AG20443 (cell line): ENCODE measurements around the gene ANO7.

Source experiments
- DNase-seq: peaks from one replicate; pipeline ENCODE4 v3.0.0; 2012; ENCODE audit warnings: low spot score, mixed read lengths

The ANO7 gene

DNA sequence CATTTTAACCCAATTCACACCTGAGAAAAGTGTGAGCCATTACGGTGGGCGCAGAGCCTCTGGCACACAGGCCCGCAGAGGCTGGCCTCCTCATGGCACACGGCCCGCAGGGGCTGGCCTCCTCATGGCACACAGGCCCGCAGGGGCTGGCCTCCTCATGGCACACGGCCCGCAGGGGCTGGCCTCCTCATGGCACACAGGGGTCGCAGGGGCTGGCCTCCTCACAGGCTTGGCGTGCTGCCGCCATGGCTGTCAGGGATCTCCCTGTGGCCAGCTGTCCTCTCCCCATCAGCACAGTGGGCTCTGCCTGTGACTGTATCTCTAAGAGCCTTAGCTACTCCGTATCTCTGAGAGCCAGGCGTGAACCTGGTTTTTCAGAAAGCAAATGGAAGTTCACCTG lies 24.6 kb downstream of the ANO7 start:
- DNase-seq, result no peak

DNA sequence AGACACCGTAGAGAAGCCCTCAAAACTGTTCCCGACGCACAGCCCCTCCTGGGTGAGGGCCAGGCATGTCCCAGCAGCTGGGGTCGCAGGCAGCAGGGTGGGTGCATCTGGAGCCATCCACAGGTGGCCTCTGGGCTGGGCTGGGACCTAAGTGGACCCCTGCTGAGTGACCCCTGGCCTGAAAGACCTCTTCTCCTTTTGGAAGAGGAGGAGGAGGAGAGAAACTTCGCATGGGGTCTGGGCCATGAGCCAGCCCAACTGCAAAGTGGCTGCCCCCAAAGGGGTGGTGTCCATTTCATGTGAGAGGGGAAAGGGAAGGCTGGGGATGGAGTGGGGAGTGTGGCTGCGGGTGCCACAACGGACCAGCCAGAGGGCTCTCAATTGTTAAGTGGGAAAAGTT lies 25.1 kb downstream of the ANO7 start:
- no peak for DNase-seq

DNA sequence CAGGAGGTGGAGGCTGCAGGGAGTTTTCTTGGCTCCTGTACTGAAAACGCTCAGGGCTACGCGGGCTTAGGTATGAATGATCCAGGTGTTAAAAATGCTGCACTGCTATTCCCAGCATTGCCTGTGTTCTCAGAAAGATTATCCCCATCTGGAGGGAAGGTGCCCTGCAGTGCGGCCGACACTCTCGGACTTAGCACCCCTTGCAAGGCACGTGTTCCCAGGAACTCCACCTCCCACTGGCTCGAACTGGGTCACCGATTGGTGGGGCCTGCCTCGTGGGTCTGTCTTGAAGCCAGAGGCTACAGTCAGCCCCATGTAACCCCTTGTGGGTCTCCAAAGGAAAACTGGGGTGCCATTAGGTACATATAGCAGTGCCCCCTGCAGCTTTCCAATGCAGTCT lies 25.7 kb downstream of the ANO7 start:
- no peak for DNase-seq

DNA sequence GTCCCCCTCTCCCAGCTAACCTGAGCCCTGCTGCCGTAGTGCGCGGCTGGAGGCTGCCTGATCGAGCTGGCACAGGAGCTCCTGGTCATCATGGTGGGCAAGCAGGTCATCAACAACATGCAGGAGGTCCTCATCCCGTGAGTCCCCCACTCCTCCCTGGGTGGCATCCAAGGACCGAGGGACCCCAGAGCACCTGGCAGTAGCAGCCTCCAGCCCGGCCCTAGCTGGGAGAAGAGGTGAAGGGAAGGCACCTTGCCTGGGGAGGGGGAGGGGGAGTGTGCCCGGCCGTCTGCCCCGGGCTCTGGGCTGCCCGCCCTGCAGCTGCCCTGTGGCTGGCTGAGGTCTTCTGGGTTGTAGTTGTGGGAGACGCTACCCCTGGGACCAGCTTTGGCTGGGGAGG lies 26.3 kb downstream of the ANO7 start:
- DNase-seq, result no peak

DNA sequence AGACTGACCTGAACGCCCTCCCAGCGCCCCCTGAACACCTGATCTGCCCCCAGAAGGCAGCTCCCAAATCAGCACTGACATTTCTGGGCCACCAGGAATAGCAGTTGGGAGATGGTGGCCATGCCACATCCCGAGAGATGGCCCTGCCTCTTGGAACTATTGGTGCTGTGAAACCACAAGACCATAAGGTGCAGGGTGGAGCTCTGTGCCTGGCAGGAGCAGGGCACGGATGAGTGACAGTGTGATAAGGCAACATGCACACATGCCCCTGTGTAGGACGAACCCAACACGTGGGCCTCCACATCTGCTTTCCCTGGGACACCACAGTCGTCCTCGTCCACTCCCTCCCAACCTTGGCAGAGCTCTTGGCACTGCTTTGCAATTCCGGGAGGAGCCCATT lies 26.9 kb downstream of the ANO7 start:
- no peak for DNase-seq

DNA sequence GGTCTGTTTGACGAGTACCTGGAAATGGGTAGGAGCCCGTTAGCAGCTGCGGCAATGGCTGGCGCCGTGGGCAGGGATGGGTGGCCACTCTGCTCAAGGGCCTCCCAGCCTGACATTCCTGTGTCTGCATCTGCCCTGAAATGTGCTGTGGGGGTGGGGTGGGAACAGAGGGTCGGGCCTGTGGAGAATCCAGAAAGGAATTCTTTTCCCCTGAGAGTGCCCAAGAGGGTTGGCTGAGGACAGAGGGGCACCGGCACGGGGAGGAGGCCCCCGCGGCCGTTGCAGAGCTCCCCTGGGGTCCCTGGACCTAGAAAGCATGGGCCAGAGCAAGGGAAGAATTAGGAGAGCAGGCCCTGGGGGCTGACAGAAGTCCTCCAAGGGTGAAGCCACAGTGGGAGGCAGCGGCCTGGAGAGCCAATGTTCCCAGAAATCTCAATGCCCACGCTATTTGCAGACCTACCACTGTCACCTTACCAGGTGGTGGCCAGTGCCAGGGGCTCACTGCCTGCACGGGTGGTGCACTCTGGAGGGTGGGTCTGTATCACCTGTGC lies 27.8 kb downstream of the ANO7 start:
- DNase-seq, result no peak

DNA sequence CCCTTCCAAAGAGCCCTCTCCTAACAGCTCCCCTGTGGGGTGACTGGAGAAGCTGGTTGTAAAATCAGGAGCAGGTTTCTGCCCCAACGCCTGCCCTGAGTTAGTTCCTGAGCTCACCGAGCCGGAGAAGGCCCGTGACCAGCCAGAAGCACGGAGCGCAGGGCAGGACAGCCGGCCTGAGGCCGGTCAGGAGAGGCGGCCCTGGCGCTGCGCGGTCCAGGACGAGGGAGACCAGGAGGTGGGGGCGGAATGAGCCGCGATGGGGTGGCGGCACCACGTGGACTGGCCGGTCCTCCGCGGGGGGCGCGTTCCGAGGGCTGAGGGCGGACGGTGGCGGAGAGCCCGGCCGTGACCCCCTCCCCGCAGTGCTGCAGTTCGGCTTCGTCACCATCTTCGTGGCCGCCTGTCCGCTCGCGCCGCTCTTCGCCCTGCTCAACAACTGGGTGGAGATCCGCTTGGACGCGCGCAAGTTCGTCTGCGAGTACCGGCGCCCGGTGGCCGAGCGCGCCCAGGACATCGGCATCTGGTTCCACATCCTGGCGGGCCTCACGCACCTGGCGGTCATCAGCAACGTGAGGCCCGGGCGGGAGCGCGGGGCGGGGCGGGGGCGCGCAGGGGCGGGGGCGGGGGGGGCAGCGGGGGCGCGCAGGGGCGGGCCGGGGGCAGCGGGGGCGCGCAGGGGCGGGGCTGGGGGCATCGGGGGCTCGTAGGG lies 29.0 kb downstream of the ANO7 start:
- peak; percentile 88 for DNase-seq

DNA sequence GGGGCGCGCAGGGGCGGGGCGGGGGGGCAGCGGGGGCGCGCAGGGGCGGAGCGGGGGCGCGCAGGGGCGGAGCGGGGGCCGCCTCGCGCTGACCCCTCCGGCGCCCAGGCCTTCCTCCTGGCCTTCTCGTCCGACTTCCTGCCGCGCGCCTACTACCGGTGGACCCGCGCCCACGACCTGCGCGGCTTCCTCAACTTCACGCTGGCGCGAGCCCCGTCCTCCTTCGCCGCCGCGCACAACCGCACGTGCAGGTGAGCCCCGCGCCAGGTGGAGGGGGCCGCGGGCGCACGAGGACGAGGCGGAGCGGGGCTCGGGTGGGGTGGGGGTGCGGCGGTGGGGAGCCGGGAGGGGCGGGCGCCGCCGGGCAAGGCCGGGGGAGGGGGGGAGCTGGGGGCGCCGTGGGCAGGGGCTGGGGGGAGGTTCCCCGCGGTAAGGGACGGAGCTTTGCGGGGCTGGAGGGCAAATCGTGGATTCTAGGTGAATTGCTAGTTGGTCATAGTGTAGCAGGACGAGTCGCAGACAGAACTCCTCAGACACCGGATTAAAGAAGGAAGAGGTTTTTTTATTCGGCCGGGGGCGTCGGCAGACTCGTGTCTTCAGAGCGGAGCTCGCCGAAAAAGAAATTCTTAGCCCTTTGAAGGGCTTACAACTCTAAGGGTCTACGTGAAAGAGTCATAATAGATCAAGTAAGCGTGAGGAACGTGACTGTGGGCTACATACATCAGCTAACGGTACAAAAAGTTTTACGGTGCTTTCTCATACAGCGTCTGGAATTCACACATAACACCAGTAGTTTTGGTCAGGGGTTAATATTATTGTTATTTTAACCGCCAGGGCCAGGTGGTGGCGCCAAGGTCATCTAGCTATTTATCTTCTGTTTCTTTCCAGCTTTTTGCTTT lies 29.9 kb downstream of the ANO7 start:
- DNase-seq, result peak; percentile 63

DNA sequence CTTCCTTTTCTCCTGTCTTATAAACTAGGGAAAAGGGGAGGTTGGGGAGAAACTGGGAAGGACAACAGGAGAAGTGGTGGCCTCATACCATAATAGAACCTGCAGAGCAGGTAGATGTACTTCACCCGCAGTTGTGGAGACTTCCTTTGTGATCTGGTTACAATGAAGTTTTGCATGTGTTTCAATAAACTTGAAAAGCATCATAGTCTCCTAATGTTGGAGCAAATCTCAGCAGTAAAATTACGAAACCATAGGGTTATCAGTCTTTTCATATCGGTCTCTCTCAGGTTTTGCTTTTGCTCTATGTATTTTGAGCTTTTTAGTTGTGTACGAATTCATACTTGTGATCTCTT lies 30.5 kb downstream of the ANO7 start:
- DNase-seq, result no peak

DNA sequence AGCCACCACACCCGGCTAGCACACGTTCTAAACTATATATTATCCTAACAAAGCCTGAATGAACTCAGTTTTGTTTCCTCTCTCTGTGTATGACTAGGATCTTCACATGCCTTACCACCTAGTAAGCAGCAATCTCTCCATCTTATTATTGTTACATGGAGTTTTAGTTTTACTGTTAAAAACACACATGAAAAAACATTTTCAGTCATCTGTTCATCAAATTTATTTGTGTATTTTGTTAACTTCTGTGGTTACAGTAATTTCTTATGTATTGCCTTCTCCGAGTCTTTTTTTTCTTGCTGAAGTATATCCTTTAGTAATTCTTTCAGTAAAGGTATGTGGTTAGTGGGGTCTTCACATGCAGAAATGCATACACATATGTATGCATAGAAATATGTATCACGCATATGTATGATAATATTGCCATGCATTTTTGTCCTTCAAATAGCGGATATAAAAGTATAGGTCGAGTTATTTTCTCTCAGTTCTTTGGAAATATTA lies 31.4 kb downstream of the ANO7 start:
- DNase-seq, result no peak

DNA sequence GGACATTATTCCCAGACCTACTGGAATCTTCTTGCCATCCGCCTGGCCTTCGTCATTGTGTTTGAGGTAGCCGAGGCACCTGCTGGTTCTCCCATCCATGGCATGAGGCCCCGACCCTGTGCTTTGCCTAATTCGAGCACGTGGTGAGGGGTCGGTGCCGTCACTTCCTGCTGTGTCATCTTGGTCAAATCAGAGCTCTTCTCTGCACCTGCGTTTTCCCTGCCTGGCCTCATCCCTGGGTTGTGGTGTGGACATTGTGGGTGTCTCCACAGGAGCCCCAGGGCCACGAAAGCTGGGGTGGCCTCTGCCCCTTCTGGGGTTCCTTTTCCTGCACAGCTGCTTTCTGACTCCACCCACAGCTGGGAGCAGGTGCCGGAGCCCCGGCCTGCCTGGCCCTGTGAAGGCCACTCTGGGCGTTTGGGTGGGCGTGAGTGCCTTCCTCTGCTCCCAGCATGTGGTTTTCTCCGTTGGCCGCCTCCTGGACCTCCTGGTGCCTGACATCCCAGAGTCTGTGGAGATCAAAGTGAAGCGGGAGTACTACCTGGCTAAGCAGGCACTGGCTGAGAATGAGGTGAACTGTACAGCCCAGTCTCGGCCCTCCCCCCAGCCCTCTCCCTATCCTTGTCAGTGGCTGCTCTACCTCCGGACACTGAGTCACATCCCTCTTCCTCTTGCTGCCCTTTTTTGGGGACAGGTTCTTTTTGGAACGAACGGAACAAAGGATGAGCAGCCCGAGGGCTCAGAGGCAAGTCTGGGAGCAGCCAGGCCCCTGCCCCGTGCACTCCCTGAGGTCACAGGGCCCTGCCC lies 34.9 kb downstream of the ANO7 start:
- no peak for DNase-seq

DNA sequence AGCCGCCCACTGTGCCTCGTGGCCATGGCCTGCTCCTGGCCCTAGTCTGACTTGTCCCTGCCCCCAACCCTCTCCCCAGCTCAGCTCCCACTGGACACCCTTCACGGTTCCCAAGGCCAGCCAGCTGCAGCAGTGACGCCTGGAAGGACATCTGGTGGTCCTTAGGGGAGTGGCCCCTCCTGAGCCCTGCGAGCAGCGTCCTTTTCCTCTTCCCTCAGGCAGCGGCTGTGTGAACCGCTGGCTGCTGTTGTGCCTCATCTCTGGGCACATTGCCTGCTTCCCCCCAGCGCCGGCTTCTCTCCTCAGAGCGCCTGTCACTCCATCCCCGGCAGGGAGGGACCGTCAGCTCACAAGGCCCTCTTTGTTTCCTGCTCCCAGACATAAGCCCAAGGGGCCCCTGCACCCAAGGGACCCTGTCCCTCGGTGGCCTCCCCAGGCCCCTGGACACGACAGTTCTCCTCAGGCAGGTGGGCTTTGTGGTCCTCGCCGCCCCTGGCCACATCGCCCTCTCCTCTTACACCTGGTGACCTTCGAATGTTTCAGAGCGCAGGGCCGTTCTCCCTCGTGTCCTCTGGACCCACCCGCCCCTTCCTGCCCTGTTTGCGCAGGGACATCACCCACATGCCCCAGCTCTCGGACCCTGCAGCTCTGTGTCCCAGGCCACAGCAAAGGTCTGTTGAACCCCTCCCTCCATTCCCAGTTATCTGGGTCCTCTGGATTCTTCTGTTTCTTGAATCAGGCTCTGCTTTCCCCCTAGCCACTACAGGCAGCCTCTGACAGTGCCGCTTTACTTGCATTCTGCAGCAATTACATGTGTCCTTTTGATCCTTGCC lies 35.8 kb downstream of the ANO7 start:
- peak; percentile 80 for DNase-seq

DNA sequence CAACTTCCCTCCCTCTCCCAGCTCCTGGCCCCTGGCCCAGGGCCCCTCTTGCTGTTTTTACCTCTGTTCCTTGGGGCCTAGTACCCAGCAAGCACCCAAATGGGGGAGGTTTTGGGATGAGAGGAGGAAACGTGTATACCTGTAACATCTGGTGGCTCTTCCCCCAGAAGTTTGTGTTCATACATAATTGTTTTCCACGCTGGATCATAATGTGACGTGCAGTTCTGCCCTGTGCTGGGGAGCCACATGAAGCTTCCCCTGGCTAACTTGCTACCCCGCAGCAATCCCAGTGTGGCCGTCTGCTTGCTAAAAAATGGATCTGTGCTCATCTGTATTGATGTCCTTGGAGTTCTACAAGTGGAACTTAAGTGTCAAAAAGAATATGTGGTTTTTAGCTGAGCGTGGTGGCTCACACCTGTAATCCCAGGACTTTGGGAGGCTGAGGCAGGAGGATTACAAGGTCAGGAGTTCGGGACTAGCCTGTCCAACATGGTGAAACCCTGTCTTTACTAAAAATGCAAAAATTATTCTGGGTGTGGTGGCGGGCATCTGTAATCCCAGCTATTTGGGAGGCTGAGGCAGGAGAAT lies 36.5 kb downstream of the ANO7 start:
- no peak for DNase-seq

DNA sequence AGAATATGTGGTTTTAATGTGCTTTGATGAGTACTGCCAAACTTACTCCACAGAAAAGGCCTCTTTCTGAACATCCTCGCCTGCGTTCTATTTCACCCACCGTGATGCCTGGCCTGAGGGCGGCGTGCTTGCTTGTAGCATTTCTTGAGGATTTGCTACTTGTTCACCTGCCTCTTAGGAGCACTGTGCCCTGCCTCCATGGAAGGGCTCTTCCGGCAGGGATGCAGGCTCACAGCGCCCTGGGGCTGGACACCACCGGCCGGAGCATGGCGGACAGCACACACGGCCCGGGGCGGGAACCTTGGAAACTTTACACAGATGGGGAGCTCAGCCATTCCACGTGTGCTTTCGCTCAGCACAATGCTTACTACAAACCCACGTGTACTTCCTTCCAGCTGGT lies 37.1 kb downstream of the ANO7 start:
- no peak for DNase-seq

DNA sequence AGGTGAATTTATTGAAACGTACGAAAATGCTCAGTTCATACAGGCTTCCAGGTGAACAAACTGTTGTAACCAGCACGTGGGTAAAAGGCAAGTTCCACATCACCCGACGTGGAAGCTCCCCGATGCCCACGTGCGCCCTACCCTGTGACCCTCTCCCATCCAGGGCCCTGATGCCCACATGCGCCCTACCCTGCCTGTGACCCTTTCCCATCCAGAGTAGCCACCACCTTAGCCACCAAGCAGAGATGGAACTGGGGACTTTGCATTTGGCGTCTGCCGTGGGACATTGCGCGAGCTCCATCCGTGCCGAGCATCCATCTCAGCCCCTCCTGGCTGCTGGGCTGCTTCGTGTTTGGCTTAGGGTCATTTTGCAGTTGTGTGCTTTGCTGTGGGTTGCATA lies 37.5 kb downstream of the ANO7 start:
- DNase-seq, result no peak

DNA sequence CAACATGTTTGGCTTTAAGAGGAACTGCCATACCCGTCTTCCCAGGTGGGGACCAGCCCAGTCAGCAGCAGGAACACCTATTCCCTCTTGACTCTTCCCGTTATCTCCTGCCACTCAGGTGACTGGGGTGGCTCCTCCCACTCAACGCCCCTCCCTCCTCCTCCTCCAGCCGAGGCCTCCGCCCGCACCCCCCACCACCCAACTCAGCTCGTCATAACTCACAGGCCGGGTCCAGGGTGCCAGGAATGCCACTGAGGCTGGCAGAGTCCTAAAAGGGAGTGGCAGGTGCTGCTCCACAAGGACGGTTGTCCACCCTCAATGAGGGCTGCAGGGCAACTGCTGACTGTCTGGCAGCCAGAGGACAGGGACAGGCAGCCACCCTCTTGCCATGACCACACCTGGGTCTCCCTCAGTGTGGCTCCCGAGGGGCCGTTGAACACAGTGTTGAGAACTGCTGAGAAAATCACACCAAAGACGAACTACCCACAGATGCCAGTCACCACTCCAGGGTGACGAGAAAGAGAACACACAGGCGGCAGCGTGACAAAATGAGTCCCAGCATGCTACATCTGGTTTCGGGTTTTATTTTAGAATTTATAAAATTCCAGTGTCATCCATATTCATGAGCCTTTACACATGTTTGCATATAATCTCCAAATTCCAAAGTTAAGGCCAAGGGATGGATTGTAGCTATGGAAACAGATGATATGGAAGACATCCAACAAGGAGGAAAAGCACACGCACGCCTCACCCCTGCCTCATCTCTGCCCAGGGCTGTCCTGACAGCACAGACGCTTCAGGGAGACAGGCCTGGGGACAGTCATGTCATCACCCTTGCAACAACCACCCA lies 38.5 kb downstream of the ANO7 start:
- DNase-seq, result no peak

DNA sequence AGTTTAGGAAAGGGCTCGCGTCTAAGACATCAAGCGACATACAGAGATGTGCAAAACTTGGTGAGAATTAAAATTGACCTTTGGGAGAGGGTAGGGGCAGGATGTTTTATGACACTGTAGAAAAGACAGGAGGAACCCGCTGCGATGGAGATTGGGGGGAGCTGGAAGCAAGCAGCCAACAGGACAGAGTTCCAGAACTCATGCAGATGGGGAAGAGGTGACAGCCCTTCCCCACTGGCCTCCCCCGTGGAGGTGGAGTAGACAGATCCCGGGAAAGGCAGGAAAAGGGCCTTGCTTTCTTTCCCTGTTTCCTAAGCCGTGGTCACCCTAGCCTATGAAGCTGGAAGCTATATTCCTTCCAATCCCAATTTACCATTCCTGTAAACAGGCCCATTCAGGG lies 39.1 kb downstream of the ANO7 start:
- DNase-seq, result no peak

DNA sequence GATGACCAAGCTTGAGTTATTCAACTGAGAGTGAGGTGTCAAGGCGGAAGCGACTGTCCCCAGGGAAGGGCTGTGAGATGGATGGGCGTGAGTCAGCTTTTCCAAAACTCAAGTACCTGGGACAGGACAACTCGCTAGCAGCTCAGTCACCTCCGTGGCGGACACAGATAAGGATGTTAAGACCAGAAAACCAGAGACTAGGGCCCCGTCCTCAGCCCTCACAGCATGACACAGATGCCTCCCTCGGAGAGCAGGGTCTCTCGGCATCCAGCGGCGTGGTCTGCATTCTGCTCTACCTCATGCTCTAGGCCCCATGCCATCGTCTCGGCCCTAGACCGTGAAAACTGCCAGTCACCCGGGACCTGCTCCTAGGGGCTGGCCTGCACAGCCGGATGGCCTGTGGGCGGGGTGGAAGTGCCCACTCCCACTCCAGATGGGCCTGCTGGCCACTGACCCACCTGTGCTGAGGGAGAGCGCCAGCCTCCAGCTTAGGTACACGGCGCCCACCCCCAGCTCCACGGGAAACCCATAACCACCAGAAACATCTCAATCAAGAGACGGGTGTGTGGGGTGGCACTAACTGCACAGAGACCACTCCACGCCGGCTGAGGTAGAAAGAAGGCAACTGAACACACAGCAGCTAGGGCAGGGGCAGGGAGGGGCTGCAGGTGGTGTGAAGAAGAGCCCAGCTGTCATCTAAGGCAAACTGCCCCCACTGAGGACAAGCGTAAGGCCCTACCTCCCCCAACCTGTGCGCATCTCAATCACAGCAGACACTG lies 39.8 kb downstream of the ANO7 start:
- DNase-seq, result no peak

DNA sequence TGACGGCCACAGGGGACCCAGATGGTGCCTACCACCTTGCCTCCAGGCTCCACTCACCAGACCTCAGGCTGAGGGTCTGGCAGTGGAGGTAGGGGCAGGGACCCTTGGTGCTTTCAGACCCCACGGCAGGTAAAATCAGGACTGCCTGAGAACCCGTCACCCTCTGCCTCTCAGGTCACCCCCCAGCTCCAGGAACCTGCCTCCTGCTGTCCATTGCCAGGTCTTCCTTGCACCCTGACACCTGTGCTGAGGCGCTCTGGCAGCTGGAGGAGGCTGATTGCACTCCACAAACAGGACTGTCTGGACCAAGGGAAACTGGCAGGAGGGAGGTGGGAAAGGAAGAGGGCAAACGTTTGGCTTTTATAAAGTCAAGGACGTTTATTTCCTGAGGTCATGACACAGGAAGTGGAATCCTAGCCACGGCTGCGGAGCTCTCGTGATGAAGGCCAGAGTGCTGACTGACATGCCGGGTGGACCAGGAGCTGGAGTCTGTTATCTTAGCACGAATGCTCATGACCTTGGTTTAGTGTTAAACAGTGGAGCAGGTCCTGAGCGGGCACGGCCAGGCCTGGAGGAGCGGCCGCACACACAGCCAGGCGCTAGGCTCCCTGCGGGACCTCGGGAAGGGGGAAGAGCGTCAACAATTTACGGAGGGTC lies 40.5 kb downstream of the ANO7 start:
- DNase-seq, result no peak
